ENCODE measurements around the gene SPINDOC.
"Not testable (repeated sequence)": the region's sequence is repeated elsewhere in the genome, so short reads cannot be mapped to it uniquely, and the experiment has no call there.

The SPINDOC gene

GRCh38 chr11:63813035-63813562 is at the start of gene SPINDOC:
Gene SPINDOC (plus strand): TSS chr11:63813456. CDS start chr11:63813687, 231 bp downstream.
- peak; percentile 69 for DNase-seq

- no peak for DNase-seq
Observed at GRCh38 chr11:63763496-63764339, 49.5 kb upstream of the SPINDOC start.

GRCh38 chr11:63764340-63764678 is 48.9 kb upstream of the SPINDOC start:
- no peak for DNase-seq

DNA sequence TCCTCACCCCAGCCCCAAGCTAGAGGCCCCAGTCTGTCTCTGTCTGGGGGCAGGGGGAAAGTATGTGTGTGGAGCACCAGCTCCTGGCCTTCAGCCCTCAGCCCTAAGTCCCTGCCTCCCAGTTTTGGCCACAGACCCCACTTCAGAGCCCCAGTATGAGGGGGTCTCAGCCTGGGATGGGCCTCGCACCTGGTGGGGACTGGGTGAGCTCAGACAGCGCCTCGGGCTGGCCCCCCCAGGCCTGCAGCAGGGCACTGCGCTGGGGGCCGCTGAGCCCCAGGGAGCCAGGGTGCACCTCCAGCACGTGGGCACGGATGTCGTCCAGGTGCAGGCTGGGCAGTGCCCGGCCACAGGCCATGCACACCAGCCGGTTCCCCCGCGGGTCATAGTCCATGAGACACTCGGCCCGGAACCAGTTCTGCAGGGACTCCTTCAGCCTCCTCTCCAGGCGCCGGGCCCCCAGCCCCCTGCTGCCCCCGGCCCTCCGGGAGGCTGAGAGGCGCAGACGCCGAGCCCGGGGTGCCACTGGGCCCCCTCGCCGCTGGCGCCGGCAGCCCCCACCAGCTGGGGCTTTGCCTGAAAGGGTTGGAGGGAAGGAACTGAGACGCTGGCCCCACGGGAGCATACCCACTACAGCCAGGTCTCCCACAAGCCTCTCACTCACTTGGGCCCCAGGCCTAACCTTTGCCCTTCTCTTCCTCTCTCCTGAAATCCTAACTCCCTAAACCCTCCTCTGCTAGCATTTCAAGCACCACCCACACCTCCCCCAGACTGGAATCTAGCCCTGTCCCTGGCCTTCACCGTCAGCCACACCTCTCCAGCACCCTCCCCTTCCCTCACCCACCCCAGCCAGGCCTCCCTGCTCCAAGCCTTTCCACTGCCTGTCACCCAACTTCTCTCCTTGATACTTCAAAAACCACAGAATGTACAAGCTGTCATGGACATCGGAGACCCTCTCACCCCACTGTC is 48.3 kb upstream of the SPINDOC start:
- no peak for DNase-seq

GRCh38 chr11:63765688-63766241 is 47.5 kb upstream of the SPINDOC start:
- no peak for DNase-seq

- no peak for DNase-seq
Observed at GRCh38 chr11:63766531-63767235, 46.6 kb upstream of the SPINDOC start.

DNA sequence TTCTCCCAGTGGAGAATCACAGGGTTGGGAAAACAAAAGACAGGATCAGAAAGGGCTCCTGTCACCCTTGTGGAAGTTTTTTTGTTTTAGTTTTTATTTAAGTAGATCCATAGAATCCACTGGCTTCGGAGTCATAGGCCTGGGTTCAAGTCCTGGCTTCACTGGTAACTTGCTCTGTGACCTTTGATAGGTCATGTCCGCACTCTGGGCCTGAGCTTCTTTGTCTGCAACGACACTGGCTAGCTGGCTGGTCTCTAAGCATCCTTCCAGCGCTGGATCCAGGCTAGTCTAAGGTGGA is 46.0 kb upstream of the SPINDOC start:
- DNase-seq: no peak

DNA sequence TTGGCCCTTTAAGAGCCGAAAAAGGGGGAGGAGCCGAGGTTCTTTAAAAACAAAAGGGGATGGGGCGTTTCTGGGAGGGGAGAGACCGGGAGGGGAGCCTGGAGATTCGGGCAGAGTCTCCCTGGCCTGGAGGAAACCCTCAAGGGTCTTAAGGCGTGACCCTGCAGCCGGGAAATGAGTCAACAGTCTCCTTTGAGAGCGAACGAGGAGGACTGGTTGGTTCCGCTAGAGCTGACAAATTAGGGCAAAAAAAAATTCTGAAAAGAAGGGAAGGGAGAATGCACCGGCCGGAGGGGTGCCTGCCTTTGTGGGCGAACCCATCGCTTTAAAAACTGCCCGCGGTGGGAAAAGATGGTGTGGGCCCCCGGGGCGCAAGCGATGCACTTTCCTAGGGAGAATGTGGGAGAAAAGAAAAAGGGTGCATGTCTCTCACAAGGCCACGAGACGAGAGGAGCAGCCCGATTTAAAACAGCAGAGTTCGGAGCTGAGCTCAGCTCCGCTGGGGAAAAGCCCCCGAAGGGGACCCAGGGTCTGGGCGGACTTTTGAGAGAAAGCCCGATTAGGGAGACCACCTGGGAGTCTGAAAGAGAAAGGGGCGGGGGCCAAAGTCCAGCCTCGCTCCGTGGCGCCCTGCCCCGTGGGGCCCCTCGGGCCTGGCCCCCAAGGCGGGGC is 45.6 kb upstream of the SPINDOC start:
- peak; percentile 40 for DNase-seq

DNA sequence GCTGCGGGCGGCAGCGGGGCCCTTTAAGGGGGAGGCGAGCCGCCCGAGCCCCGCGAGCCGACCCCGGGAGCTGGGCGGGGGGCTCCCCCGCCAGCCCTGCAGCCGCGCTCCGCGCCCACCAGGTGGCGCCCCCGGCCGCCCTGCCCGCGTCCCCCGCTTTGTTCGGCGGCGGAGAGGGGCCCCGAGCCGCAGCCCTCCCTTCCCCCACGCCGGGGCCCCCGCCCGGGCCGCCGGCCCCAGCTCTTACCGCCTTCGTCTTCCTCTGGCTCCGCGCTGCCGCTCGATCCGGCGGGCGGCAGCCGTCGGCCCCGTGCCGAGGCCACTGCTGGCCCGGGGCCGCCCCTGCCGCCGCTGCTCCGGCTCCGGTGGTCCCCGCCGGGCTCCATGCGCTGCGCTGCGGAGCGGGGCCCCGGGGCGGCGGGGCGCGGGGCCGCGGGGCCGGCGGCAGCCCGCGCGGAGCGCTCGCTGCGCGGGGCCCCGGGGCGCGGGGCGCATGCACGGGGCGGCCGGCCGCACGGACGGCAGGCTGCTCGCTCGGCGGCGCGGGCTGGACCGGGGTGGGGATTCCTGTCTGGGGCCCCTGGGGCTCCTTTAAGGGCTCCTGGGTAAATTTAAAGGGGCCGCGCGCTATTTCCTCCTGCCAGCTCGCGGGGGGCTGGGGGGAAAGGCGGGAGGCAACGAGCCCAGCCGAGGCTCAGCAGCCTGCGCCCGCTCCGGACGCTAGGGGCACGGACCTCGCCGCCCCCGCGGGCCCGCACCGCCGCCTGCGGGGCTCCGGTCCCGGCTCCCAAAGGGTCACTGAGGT is 44.8 kb upstream of the SPINDOC start, which contains the start of gene ZFTA:
ZFTA (minus strand) TSS at position 539 of the 805 bp plus-strand sequence; CDS start at position 386, 153 bp downstream.
- DNase-seq: peak; percentile 67

DNA sequence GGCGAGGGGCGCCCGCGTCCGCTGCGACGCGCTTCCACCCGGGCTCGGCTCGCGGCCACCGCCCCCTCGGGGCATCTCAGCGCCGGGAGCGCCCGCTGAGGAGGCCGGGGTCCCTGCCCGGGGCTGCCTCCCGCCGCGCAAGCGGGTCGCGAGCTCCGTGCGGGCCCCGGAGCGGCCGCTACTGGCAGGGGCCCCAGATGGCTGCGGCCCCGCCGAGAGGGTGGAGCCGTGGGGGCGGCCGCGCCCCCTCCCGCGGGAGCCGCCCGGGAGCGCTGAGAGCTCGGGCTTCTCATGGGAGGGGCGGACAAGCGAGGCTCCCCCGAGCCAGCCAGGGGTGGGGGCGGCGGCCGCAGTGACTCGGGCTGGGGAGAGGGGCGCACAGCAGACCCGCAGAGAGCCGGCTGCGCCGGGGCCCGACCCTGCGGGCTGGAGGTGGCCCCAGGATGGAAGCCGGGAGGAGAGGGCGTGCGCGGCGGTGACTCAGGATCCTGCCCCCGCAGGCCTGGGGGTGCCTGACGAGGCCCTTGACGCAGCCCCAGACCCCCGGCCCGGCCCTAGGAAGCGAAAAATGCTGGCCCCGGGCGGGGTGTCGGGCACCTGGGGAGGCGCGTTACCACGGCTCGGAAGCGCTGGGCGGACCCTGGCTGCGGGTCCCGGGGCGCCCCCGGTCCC is 44.1 kb upstream of the SPINDOC start:
- DNase-seq: peak; percentile 49

GRCh38 chr11:63769714-63770455 is 43.4 kb upstream of the SPINDOC start:
- no peak for DNase-seq

DNA sequence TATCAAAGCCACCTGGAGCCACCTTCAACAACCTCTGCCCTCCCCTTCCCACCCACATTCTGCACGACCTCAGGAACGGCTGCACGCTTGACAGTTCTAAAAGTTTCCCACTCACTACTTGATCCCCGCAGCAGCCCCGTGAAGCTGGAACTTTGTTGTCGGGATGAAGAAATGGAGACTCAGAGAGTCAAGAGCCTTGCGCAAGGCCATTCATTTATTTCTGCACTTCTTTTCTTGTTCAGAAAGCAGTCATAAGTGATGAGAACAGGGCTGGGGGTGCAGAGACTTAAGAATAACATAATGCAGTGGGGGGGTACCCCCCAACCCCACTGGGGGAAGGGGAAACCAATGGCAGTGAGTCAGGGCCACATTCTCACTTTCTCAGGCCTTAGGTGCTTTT is 42.5 kb upstream of the SPINDOC start:
- DNase-seq: no peak

DNA sequence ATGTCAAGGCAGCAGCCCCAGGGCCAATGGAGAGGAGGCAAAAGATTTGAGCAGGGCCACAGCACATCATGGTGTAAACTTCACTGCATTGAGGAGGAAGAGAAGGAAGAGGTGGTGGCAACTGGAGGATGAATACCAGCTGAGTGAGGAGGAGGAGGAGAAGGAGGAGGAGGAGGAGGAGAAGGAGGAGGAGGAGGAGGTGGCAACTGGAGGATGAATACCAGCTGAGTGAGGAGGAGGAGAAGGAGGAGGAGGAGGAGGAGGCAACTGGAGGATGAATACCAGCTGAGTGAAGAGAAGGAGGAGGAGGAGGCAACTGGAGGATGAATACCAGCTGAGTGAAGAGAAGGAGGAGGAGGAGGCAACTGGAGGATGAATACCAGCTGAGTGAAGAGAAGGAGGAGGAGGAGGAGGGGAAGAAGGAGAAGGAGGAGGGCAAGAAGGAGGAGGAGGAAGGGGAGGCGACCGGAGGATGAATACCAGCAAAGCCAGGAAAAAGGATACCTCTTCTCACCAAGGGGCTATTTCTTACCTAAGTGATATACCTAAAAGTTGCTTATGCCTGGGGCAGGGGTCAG is 41.4 kb upstream of the SPINDOC start:
- not testable (repeated sequence) for DNase-seq

DNA sequence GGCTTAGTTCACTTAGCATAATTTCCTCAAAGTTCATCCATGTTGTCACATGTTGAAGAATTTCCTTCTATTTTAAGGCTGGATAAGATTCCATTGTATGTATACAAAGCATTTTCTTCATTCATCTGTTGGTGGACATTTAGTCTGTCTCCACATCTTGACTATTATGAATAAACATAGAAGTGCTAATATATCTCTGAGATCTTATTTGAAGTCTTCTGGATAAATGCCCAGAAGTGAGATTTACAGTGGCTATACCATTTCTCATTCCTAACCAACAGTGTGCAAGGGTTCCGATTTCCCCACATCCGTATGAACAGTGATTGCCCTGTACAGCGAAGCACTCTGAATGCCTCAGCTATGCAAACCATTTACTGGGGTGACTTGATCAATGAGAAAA is 38.1 kb upstream of the SPINDOC start:
- no peak for DNase-seq

DNA sequence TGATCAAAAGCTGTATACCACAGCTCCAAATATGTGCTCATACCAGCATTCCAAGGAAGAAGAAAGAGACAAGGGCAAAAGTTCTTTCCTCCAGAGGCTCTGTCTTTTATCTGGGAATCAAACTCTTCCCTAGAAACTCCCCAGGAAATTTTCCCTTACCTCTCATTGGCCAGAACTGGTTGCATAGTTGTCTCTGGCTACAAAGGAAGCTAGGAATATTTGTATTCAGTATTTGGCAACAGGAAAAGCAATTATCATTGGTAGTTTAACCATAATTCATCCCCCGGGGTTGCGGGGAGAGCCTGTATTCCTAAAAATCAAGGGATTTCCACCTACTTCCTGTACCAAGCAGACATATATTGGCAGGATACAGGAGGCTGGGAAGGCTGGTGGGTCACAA is 34.2 kb upstream of the SPINDOC start:
- DNase-seq: no peak

DNA sequence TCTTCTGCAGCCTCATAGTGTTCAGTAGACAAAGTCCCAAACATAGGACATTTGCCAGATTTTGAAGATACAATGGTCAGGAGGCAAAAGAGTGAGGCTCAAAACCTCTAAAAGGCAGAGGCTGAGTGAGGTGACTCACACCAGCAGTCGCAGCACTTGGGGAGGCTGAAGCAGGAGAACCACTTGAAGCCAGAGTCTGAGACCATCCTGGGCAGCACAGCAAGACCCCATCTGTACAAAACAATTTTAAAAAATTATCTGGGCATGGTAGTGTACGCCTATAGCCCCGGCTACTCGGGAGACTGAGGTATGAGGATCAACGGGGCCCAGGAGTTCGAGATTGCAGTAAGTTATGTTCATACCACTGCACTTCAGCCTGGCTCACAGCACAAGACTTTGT is 30.5 kb upstream of the SPINDOC start:
- no peak for DNase-seq

- DNase-seq: no peak
Observed at GRCh38 chr11:63783925-63784592, 29.2 kb upstream of the SPINDOC start.

DNA sequence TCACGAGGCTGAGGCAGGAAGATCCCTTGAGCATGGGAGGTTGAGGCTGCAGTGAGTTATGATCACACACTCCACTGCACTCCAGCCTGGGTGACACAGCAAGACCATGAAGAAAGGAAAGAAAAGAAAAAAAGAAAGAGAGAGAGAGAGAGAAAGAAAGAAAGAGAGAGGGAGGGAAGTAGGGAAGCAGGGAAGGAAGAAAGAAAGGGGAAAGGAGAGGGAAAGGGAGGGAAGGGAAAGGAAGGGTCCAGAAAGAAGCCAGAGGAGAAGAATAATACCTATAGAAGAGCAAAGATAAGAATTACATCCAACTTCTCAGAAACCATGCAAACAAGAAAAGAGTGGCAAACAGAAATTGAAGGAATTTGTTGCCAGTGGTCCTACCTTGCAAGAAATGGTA is 27.4 kb upstream of the SPINDOC start:
- no peak for DNase-seq

Data from activated naive CD4-positive, alpha-beta T cell treated with anti-CD3 and anti-CD28 coated beads, Interleukin-2, amount 50 U/mL, for 16 hours (primary cell).